ENCODE data around the gene DNAJC7.

The DNAJC7 gene

GRCh38 chr17:42016941-42017865 is at the start of gene DNAJC7:
DNAJC7 (minus strand) TSS chr17:42017439; CDS start chr17:42017416, 23 bp downstream.
- H3K36me3 ChIP-seq (ENCODE audit: insufficient read depth, low read length) = peaks cover 4% of the 10 kb centered on the region
- H3K4me1 ChIP-seq (ENCODE audit: insufficient read depth, low read length) = peaks cover 12% of the 10 kb centered on the region
- no peaks in the 10 kb centered on the region for H3K9me3 ChIP-seq (ENCODE audit: control insufficient read depth, insufficient read depth, low read length)
- H3K9ac ChIP-seq (ENCODE audit: low read depth, low read length) = peak within 1 kb of the TSS; percentile 93

- Histone ChIP-seq H3K9me3 (ENCODE audit: control insufficient read depth, insufficient read depth, low read length) (no peaks in the 10 kb centered on the region), H3K36me3 (ENCODE audit: insufficient read depth, low read length) (no peaks in the 10 kb centered on the region), H3K9ac (ENCODE audit: low read depth, low read length) (no peak overlapping the region)
Observed at GRCh38 chr17:42065201-42065600, 48.0 kb upstream of the DNAJC7 start.

GRCh38 chr17:42062681-42063080 is 45.4 kb upstream of the DNAJC7 start:
- Histone ChIP-seq H3K9me3 (ENCODE audit: control insufficient read depth, insufficient read depth, low read length) (no peaks in the 10 kb centered on the region), H3K9ac (ENCODE audit: low read depth, low read length) (no peak overlapping the region)

More at GRCh38 chr17:42065201-42065600, 48.0 kb upstream of the DNAJC7 start:
- peaks cover 16% of the 10 kb centered on the region for H3K4me1 ChIP-seq (ENCODE audit: insufficient read depth, low read length)

GRCh38 chr17:42061646-42062487 is 44.6 kb upstream of the DNAJC7 start:
- no peaks in the 10 kb centered on the region for H3K36me3 ChIP-seq (ENCODE audit: insufficient read depth, low read length)
- H3K9ac ChIP-seq (ENCODE audit: low read depth, low read length) = no peak overlapping the region
- peaks cover 11% of the 10 kb centered on the region for H3K4me1 ChIP-seq (ENCODE audit: insufficient read depth, low read length)
- H3K9me3 ChIP-seq (ENCODE audit: control insufficient read depth, insufficient read depth, low read length) = no peaks in the 10 kb centered on the region

More at GRCh38 chr17:42062681-42063080, 45.4 kb upstream of the DNAJC7 start:
- Histone ChIP-seq H3K4me1 (ENCODE audit: insufficient read depth, low read length) (peaks cover 11% of the 10 kb centered on the region), H3K36me3 (ENCODE audit: insufficient read depth, low read length) (no peaks in the 10 kb centered on the region)

GRCh38 chr17:42060231-42060630 is 43.0 kb upstream of the DNAJC7 start:
- no peaks in the 10 kb centered on the region for H3K36me3 ChIP-seq (ENCODE audit: insufficient read depth, low read length)
- H3K9ac ChIP-seq (ENCODE audit: low read depth, low read length) = no peak overlapping the region
- no peaks in the 10 kb centered on the region for H3K9me3 ChIP-seq (ENCODE audit: control insufficient read depth, insufficient read depth, low read length)
- H3K4me1 ChIP-seq (ENCODE audit: insufficient read depth, low read length) = peaks cover 16% of the 10 kb centered on the region

- no peaks in the 10 kb centered on the region for H3K36me3 ChIP-seq (ENCODE audit: insufficient read depth, low read length)
- peaks cover 17% of the 10 kb centered on the region for H3K4me1 ChIP-seq (ENCODE audit: insufficient read depth, low read length)
- no peaks in the 10 kb centered on the region for H3K9me3 ChIP-seq (ENCODE audit: control insufficient read depth, insufficient read depth, low read length)
- H3K9ac ChIP-seq (ENCODE audit: low read depth, low read length) = no peak overlapping the region
Observed at GRCh38 chr17:42059815-42060214, 42.6 kb upstream of the DNAJC7 start.

- Histone ChIP-seq H3K4me1 (ENCODE audit: insufficient read depth, low read length) (peaks cover 28% of the 10 kb centered on the region), H3K36me3 (ENCODE audit: insufficient read depth, low read length) (no peaks in the 10 kb centered on the region), H3K9me3 (ENCODE audit: control insufficient read depth, insufficient read depth, low read length) (no peaks in the 10 kb centered on the region), H3K9ac (ENCODE audit: low read depth, low read length) (no peak overlapping the region)
Observed at GRCh38 chr17:42058063-42058462, 40.8 kb upstream of the DNAJC7 start.

- H3K36me3 ChIP-seq (ENCODE audit: insufficient read depth, low read length) = no peaks in the 10 kb centered on the region
- H3K9ac ChIP-seq (ENCODE audit: low read depth, low read length) = no peak overlapping the region
- peaks cover 22% of the 10 kb centered on the region for H3K4me1 ChIP-seq (ENCODE audit: insufficient read depth, low read length)
- H3K9me3 ChIP-seq (ENCODE audit: control insufficient read depth, insufficient read depth, low read length) = no peaks in the 10 kb centered on the region
Observed at GRCh38 chr17:42056635-42057034, 39.4 kb upstream of the DNAJC7 start.

GRCh38 chr17:42055496-42055895 is 38.3 kb upstream of the DNAJC7 start:
- Histone ChIP-seq H3K36me3 (ENCODE audit: insufficient read depth, low read length) (no peaks in the 10 kb centered on the region), H3K4me1 (ENCODE audit: insufficient read depth, low read length) (peaks cover 24% of the 10 kb centered on the region), H3K9me3 (ENCODE audit: control insufficient read depth, insufficient read depth, low read length) (no peaks in the 10 kb centered on the region), H3K9ac (ENCODE audit: low read depth, low read length) (no peak overlapping the region)

GRCh38 chr17:42055027-42055426 is 37.8 kb upstream of the DNAJC7 start:
- H3K36me3 ChIP-seq (ENCODE audit: insufficient read depth, low read length) = no peaks in the 10 kb centered on the region
- no peak overlapping the region for H3K9ac ChIP-seq (ENCODE audit: low read depth, low read length)
- peaks cover 24% of the 10 kb centered on the region for H3K4me1 ChIP-seq (ENCODE audit: insufficient read depth, low read length)
- H3K9me3 ChIP-seq (ENCODE audit: control insufficient read depth, insufficient read depth, low read length) = no peaks in the 10 kb centered on the region

- Histone ChIP-seq H3K9ac (ENCODE audit: low read depth, low read length) (no peak overlapping the region), H3K9me3 (ENCODE audit: control insufficient read depth, insufficient read depth, low read length) (no peaks in the 10 kb centered on the region), H3K36me3 (ENCODE audit: insufficient read depth, low read length) (no peaks in the 10 kb centered on the region), H3K4me1 (ENCODE audit: insufficient read depth, low read length) (peaks cover 24% of the 10 kb centered on the region)
Observed at GRCh38 chr17:42053731-42054500, 36.7 kb upstream of the DNAJC7 start.

GRCh38 chr17:42052346-42052877 is 35.2 kb upstream of the DNAJC7 start:
- Histone ChIP-seq H3K36me3 (ENCODE audit: insufficient read depth, low read length) (no peaks in the 10 kb centered on the region), H3K4me1 (ENCODE audit: insufficient read depth, low read length) (peaks cover 24% of the 10 kb centered on the region)

GRCh38 chr17:42051645-42052044 is 34.4 kb upstream of the DNAJC7 start:
- H3K9ac ChIP-seq (ENCODE audit: low read depth, low read length) = peak overlapping the region; percentile 2; the same call in 1 of the 2 replicates
- no peaks in the 10 kb centered on the region for H3K9me3 ChIP-seq (ENCODE audit: control insufficient read depth, insufficient read depth, low read length)
- H3K4me1 ChIP-seq (ENCODE audit: insufficient read depth, low read length) = peaks cover 24% of the 10 kb centered on the region
- H3K36me3 ChIP-seq (ENCODE audit: insufficient read depth, low read length) = no peaks in the 10 kb centered on the region

More at GRCh38 chr17:42052346-42052877, 35.2 kb upstream of the DNAJC7 start:
- Histone ChIP-seq H3K9ac (ENCODE audit: low read depth, low read length) (no peak overlapping the region), H3K9me3 (ENCODE audit: control insufficient read depth, insufficient read depth, low read length) (no peaks in the 10 kb centered on the region)

GRCh38 chr17:42051013-42051400 is 33.8 kb upstream of the DNAJC7 start:
- H3K4me1 ChIP-seq (ENCODE audit: insufficient read depth, low read length) = peaks cover 24% of the 10 kb centered on the region
- H3K9me3 ChIP-seq (ENCODE audit: control insufficient read depth, insufficient read depth, low read length) = no peaks in the 10 kb centered on the region
- peak overlapping the region; percentile 58; the same call in 1 of the 2 replicates for H3K9ac ChIP-seq (ENCODE audit: low read depth, low read length)
- no peaks in the 10 kb centered on the region for H3K36me3 ChIP-seq (ENCODE audit: insufficient read depth, low read length)
